ENCODE results near the gene EPHA10.
"Not testable (repeated sequence)": the region's sequence is repeated elsewhere in the genome, so short reads cannot be mapped to it uniquely, and the experiment has no call there.

Gene EPHA10

DNA sequence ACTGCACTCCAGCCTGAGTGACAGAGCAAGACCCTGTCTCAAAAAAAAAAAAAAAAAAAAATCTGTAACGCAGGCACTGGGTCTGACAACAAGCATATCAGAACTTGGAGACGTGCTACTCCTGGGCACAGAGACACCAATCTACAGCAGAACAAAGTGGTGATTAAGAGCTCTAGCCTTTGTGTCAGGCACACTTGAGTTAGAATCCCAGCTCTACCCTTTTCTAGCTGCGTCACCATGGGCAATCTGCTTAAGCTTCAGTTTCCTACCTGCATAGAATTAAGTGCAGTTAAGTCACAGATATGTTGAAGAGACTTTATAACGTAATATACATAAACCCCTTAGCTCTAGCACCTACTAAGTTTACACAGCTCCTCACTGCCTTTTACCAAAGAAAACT is 76.0 kb downstream of the EPHA10 start:
- no peaks in the 10 kb centered on the region for H3K9me3 ChIP-seq (ENCODE audit: insufficient read depth, low read depth, low read length)
- H3K79me2 ChIP-seq (ENCODE audit: insufficient read depth, low read length), result peaks cover 46% of the 10 kb centered on the region
- no peaks in the 10 kb centered on the region for H3K27me3 ChIP-seq (ENCODE audit: insufficient read depth, low read length, poor library complexity, severe bottlenecking)
- peak overlapping the region; percentile 76 for H3K9ac ChIP-seq (ENCODE audit: low read depth, low read length, poor library complexity, severe bottlenecking)
- H3K36me3 ChIP-seq (ENCODE audit: insufficient read depth, low read length), result no peaks in the 10 kb centered on the region; the same call in 1 of the 2 replicates
- H3F3A ChIP-seq (ENCODE audit: low read depth), result no peaks in the 10 kb centered on the region
- H4K20me1 ChIP-seq (ENCODE audit: insufficient read depth, low read length, poor library complexity, severe bottlenecking), result peaks cover 11% of the 10 kb centered on the region
- TF ChIP-seq EZH2phosphoT487 (IDR thresholded peaks at IDR 0.05; ENCODE audit: borderline replicate concordance), result no peak
- TF ChIP-seq, protein P1, sequence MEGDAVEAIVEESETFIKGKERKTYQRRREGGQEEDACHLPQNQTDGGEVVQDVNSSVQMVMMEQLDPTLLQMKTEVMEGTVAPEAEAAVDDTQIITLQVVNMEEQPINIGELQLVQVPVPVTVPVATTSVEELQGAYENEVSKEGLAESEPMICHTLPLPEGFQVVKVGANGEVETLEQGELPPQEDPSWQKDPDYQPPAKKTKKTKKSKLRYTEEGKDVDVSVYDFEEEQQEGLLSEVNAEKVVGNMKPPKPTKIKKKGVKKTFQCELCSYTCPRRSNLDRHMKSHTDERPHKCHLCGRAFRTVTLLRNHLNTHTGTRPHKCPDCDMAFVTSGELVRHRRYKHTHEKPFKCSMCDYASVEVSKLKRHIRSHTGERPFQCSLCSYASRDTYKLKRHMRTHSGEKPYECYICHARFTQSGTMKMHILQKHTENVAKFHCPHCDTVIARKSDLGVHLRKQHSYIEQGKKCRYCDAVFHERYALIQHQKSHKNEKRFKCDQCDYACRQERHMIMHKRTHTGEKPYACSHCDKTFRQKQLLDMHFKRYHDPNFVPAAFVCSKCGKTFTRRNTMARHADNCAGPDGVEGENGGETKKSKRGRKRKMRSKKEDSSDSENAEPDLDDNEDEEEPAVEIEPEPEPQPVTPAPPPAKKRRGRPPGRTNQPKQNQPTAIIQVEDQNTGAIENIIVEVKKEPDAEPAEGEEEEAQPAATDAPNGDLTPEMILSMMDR (conservative IDR thresholded peaks at IDR 0.05; ENCODE audit: low read length), result no peak
- peak overlapping the region; percentile 96 for H3K4me2 ChIP-seq (ENCODE audit: low read depth, low read length, poor library complexity, severe bottlenecking)
- H2AFZ ChIP-seq (ENCODE audit: low read length), result no peak overlapping the region
- peak overlapping the region; percentile 86 for H3K4me3 ChIP-seq (ENCODE audit: low read length, poor library complexity, severe bottlenecking)
- H3K4me1 ChIP-seq (ENCODE audit: insufficient read depth, low read length, poor library complexity, severe bottlenecking), result peaks cover 22% of the 10 kb centered on the region
- no peaks in the 10 kb centered on the region for H3K9me2 ChIP-seq (replicated peaks; ENCODE audit: low read depth, low read length)

- H3K9me2 ChIP-seq (replicated peaks; ENCODE audit: low read depth, low read length); H2AFZ ChIP-seq (ENCODE audit: low read length); H3K27me3 ChIP-seq (ENCODE audit: insufficient read depth, low read length, poor library complexity, severe bottlenecking); H3K9me3 ChIP-seq (ENCODE audit: insufficient read depth, low read depth, low read length); H3K4me2 ChIP-seq (ENCODE audit: low read depth, low read length, poor library complexity, severe bottlenecking); H3K36me3 ChIP-seq (ENCODE audit: insufficient read depth, low read length); H3F3A ChIP-seq (ENCODE audit: low read depth); H3K9ac ChIP-seq (ENCODE audit: low read depth, low read length, poor library complexity, severe bottlenecking); H3K4me3 ChIP-seq (ENCODE audit: low read length, poor library complexity, severe bottlenecking): not testable (repeated sequence)
- H4K20me1 ChIP-seq (ENCODE audit: insufficient read depth, low read length, poor library complexity, severe bottlenecking), result peaks cover 11% of the 10 kb centered on the region
- H3K4me1 ChIP-seq (ENCODE audit: insufficient read depth, low read length, poor library complexity, severe bottlenecking), result peaks cover 22% of the 10 kb centered on the region
- peaks cover 34% of the 10 kb centered on the region for H3K79me2 ChIP-seq (ENCODE audit: insufficient read depth, low read length)
Observed at GRCh38 chr1:37687764-37688163, 77.2 kb downstream of the EPHA10 start.

DNA sequence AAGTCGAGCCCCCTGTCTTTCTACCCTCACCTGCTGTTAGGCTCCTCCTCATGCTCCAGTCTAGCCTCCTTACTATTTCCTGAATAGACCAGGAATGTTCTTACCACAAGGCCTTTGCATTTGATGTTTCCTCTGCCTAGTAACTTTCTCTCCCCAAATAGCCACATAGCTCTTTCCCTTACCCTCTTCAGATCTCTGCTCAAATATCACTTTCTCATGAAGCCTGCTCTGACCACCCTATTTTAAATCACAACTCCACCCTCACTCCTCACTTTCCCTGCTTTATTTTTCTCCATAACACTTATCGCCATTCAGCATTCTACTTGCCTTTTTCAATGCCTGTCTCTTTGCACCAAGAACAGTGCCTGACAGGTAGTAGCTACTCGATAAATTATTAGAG is 79.2 kb downstream of the EPHA10 start:
- peaks cover 21% of the 10 kb centered on the region for H3K79me2 ChIP-seq (ENCODE audit: insufficient read depth, low read length)
- no peaks in the 10 kb centered on the region for H3K9me2 ChIP-seq (replicated peaks; ENCODE audit: low read depth, low read length)
- no peak overlapping the region for H3K4me3 ChIP-seq (ENCODE audit: low read length, poor library complexity, severe bottlenecking)
- H3K9me3 ChIP-seq (ENCODE audit: insufficient read depth, low read depth, low read length), result no peaks in the 10 kb centered on the region
- H3F3A ChIP-seq (ENCODE audit: low read depth), result no peaks in the 10 kb centered on the region
- H2AFZ ChIP-seq (ENCODE audit: low read length), result no peak overlapping the region
- no peak overlapping the region for H3K9ac ChIP-seq (ENCODE audit: low read depth, low read length, poor library complexity, severe bottlenecking)
- peaks cover 11% of the 10 kb centered on the region for H4K20me1 ChIP-seq (ENCODE audit: insufficient read depth, low read length, poor library complexity, severe bottlenecking)
- H3K4me1 ChIP-seq (ENCODE audit: insufficient read depth, low read length, poor library complexity, severe bottlenecking), result peaks cover 14% of the 10 kb centered on the region
- no peak overlapping the region for H3K4me2 ChIP-seq (ENCODE audit: low read depth, low read length, poor library complexity, severe bottlenecking)
- H3K27me3 ChIP-seq (ENCODE audit: insufficient read depth, low read length, poor library complexity, severe bottlenecking), result no peaks in the 10 kb centered on the region
- H3K36me3 ChIP-seq (ENCODE audit: insufficient read depth, low read length), result no peaks in the 10 kb centered on the region; the same call in 1 of the 2 replicates
- TF ChIP-seq EZH2phosphoT487 (IDR thresholded peaks at IDR 0.05; ENCODE audit: borderline replicate concordance), result no peak
- TF ChIP-seq, protein P1 (conservative IDR thresholded peaks at IDR 0.05; ENCODE audit: low read length), result no peak

- not testable (repeated sequence) for H3F3A ChIP-seq (ENCODE audit: low read depth); H4K20me1 ChIP-seq (ENCODE audit: insufficient read depth, low read length, poor library complexity, severe bottlenecking); H3K36me3 ChIP-seq (ENCODE audit: insufficient read depth, low read length); H3K27me3 ChIP-seq (ENCODE audit: insufficient read depth, low read length, poor library complexity, severe bottlenecking); H2AFZ ChIP-seq (ENCODE audit: low read length); H3K4me3 ChIP-seq (ENCODE audit: low read length, poor library complexity, severe bottlenecking); H3K4me1 ChIP-seq (ENCODE audit: insufficient read depth, low read length, poor library complexity, severe bottlenecking); H3K9me3 ChIP-seq (ENCODE audit: insufficient read depth, low read depth, low read length); H3K9ac ChIP-seq (ENCODE audit: low read depth, low read length, poor library complexity, severe bottlenecking); H3K4me2 ChIP-seq (ENCODE audit: low read depth, low read length, poor library complexity, severe bottlenecking); H3K9me2 ChIP-seq (replicated peaks; ENCODE audit: low read depth, low read length)
- peaks cover 11% of the 10 kb centered on the region for H3K79me2 ChIP-seq (ENCODE audit: insufficient read depth, low read length)
Observed at GRCh38 chr1:37684182-37684581, 80.7 kb downstream of the EPHA10 start.
